ENCODE results near the gene ACTRT2. TPM values are rescaled to one million over a fixed set of nuclear protein-coding genes. Genes with fewer than 3 reads are reported as not detected.

The ACTRT2 gene
- total and polyA plus RNA-seq, 7 experiments from 2014 or later: not detected

DNA sequence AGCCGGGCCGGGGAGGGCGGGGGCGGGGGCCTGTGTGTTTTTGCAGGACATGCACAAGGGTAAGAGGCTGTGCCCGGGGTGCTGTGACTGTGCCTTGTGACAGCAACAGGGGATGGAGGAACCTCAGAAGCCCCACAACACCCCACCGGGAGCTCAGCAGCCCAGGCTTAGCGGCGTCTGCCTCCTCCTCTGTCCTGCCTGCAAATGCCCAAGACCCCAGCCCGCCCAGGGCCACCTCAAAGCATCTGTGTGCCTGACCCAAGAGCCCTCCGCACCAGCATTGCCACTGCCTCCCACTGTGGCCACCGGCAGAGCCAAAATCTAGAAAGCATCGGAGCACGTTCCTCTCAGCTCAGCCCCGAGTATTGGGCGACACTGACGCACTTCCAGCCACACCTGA, 2.7 kb upstream of the ACTRT2 start:
- intact Hi-C loops (cut with micrococcal nuclease): loop anchor here in 1 of 2 donors (10.0 kb wide), 1 partner anchor 56 kb away; no protein-coding TSS in a partner anchor
- no peak for DNase-seq
- H3K9me3 ChIP-seq (ENCODE audit: control insufficient read depth in 2 of 3, low read length in 3 of 3): no peaks in the 10 kb centered on the region
- POLR2A ChIA-PET: no interaction called here
- peaks cover 0 to 1% (median 0%) of the 10 kb centered on the region in 7 donors for H3K4me1 Mint-ChIP-seq
- peaks cover 0 to 2% (median 0%) of the 10 kb centered on the region in 11 donors for H3K9me3 Mint-ChIP-seq
- H3K4me3 ChIP-seq (ENCODE audit: low read length): no peak overlapping the region
- no peak overlapping the region for H3K4me3 Mint-ChIP-seq
- no peaks in the 10 kb centered on the region for H3K27me3 ChIP-seq (ENCODE audit: control insufficient read depth in 2 of 2, insufficient read depth in 2 of 2, low read length in 2 of 2)
- no peaks in the 10 kb centered on the region for H3K36me3 ChIP-seq (ENCODE audit: control insufficient read depth in 2 of 3, insufficient read depth in 3 of 3, low read length in 3 of 3)
- H3K4me1 ChIP-seq (ENCODE audit: control insufficient read depth in 2 of 2, insufficient read depth in 2 of 2, low read length in 2 of 2): no peaks in the 10 kb centered on the region
- no peak for ATAC-seq
- no peak overlapping the region for H3K27ac ChIP-seq (ENCODE audit: low read depth, low read length)
- no peak overlapping the region for H3K27ac Mint-ChIP-seq
- CTCF ChIA-PET: no interaction called here
- H3K36me3 Mint-ChIP-seq: no peaks in the 10 kb centered on the region
- H3K27me3 Mint-ChIP-seq: peaks cover 0 to 7% (median 0%) of the 10 kb centered on the region in 5 donors

DNA sequence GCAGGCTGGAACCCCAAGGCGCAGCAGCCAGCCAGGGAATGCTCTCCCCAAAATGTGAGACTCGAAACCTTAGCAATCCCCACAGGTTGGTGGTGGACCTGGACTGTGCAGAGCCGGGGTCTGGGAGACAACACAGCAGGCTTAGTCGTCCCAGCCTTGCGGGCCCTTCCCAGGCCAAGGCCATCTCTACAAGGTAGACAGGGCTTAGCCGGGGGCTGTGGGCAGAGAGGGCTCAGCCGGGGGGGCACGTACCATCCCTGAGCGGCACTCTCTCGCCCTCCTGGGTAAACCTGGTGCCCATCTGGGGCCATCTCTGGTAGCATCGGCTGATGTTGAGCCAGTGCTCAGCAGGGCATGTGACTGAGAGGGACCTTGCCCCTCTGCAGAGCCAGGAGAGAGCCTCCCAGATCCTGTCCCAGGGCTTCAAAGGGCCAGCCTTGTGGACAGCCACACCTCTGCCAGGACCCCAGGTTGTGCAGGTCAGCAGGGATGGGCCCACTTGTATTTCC, 2.2 kb upstream of the ACTRT2 start:
- Histone ChIP-seq H3K4me3 (ENCODE audit: low read length) (no peak overlapping the region), H3K27me3 (ENCODE audit: control insufficient read depth in 2 of 2, insufficient read depth in 2 of 2, low read length in 2 of 2) (no peaks in the 10 kb centered on the region), H3K4me1 (ENCODE audit: control insufficient read depth in 2 of 2, insufficient read depth in 2 of 2, low read length in 2 of 2) (no peaks in the 10 kb centered on the region), H3K9me3 (ENCODE audit: control insufficient read depth in 2 of 3, low read length in 3 of 3) (no peaks in the 10 kb centered on the region), H3K36me3 (ENCODE audit: control insufficient read depth in 2 of 3, insufficient read depth in 3 of 3, low read length in 3 of 3) (no peaks in the 10 kb centered on the region), H3K27ac (ENCODE audit: low read depth, low read length) (no peak overlapping the region)
- CTCF ChIA-PET: no interaction called here
- Mint-ChIP-seq H3K27ac (no peak overlapping the region), H3K4me3 (no peak overlapping the region), H3K36me3 (no peaks in the 10 kb centered on the region), H3K4me1 (peaks cover 0 to 1% (median 0%) of the 10 kb centered on the region in 7 donors), H3K27me3 (peaks cover 0 to 6% (median 0%) of the 10 kb centered on the region in 5 donors), H3K9me3 (peaks cover 0 to 2% (median 0%) of the 10 kb centered on the region in 11 donors)
- POLR2A ChIA-PET: no interaction called here
- intact Hi-C loops (cut with micrococcal nuclease): loop anchor here in 1 of 2 donors (10.0 kb wide), 1 partner anchor 56 kb away; no protein-coding TSS in a partner anchor
- DNase-seq: peak in 1 of 9 donors; percentile 6
- ATAC-seq: no peak

- Histone ChIP-seq H3K4me1 (ENCODE audit: control insufficient read depth in 2 of 2, insufficient read depth in 2 of 2, low read length in 2 of 2) (no peaks in the 10 kb centered on the region), H3K4me3 (ENCODE audit: low read length) (no peak overlapping the region), H3K27me3 (ENCODE audit: control insufficient read depth in 2 of 2, insufficient read depth in 2 of 2, low read length in 2 of 2) (no peaks in the 10 kb centered on the region), H3K9me3 (ENCODE audit: control insufficient read depth in 2 of 3, low read length in 3 of 3) (no peaks in the 10 kb centered on the region), H3K36me3 (ENCODE audit: control insufficient read depth in 2 of 3, insufficient read depth in 3 of 3, low read length in 3 of 3) (no peaks in the 10 kb centered on the region), H3K27ac (ENCODE audit: low read depth, low read length) (no peak overlapping the region)
- ChIA-PET POLR2A (no interaction called here), CTCF (no interaction called here)
- peaks cover 0 to 4% (median 0%) of the 10 kb centered on the region in 5 donors for H3K27me3 Mint-ChIP-seq
- no peak overlapping the region for H3K27ac Mint-ChIP-seq
- H3K4me3 Mint-ChIP-seq: no peak overlapping the region
- peaks cover 0 to 1% (median 0%) of the 10 kb centered on the region in 7 donors for H3K4me1 Mint-ChIP-seq
- peak in 1 of 9 donors; percentile 5 for DNase-seq
- H3K9me3 Mint-ChIP-seq: peaks cover 0 to 2% (median 0%) of the 10 kb centered on the region in 11 donors
- no peak for ATAC-seq
- H3K36me3 Mint-ChIP-seq: no peaks in the 10 kb centered on the region
- intact Hi-C loops (cut with micrococcal nuclease): loop anchor here in 1 of 2 donors (10.0 kb wide), 1 partner anchor 55 kb away; no protein-coding TSS in a partner anchor
Measured at GRCh38 chr1:3019516-3020051, 1.7 kb upstream of the ACTRT2 start.

GRCh38 chr1:3020263-3020909, 881 bp upstream of the ACTRT2 start:
- DNase-seq (no peak), ATAC-seq (no peak)
- H3K9me3 ChIP-seq (ENCODE audit: control insufficient read depth in 2 of 3, low read length in 3 of 3): no peaks in the 10 kb centered on the region
- no peak overlapping the region for H3K4me3 ChIP-seq (ENCODE audit: low read length)
- H3K4me1 ChIP-seq (ENCODE audit: control insufficient read depth in 2 of 2, insufficient read depth in 2 of 2, low read length in 2 of 2): no peaks in the 10 kb centered on the region
- intact Hi-C loops (cut with micrococcal nuclease): no loop called here
- no peaks in the 10 kb centered on the region for H3K36me3 ChIP-seq (ENCODE audit: control insufficient read depth in 2 of 3, insufficient read depth in 3 of 3, low read length in 3 of 3)
- POLR2A ChIA-PET: no interaction called here
- H3K36me3 Mint-ChIP-seq: no peaks in the 10 kb centered on the region
- peaks cover 0 to 2% (median 0%) of the 10 kb centered on the region in 11 donors for H3K9me3 Mint-ChIP-seq
- CTCF ChIA-PET: no interaction called here
- no peaks in the 10 kb centered on the region for H3K27me3 ChIP-seq (ENCODE audit: control insufficient read depth in 2 of 2, insufficient read depth in 2 of 2, low read length in 2 of 2)
- peaks cover 0 to 4% (median 0%) of the 10 kb centered on the region in 5 donors for H3K27me3 Mint-ChIP-seq
- H3K4me3 Mint-ChIP-seq: no peak overlapping the region
- H3K27ac ChIP-seq (ENCODE audit: low read depth, low read length): no peak overlapping the region
- H3K27ac Mint-ChIP-seq: no peak overlapping the region
- peaks cover 0 to 1% (median 0%) of the 10 kb centered on the region in 7 donors for H3K4me1 Mint-ChIP-seq

- H3K27me3 ChIP-seq (ENCODE audit: control insufficient read depth in 2 of 2, insufficient read depth in 2 of 2, low read length in 2 of 2): no peaks in the 10 kb centered on the region
- Mint-ChIP-seq H3K9me3 (peaks cover 0 to 2% (median 0%) of the 10 kb centered on the region in 11 donors), H3K36me3 (no peaks in the 10 kb centered on the region), H3K4me1 (peaks cover 0 to 1% (median 0%) of the 10 kb centered on the region in 7 donors), H3K27me3 (peaks cover 0 to 4% (median 0%) of the 10 kb centered on the region in 5 donors), H3K27ac (peak overlapping the region in 1 of 9 donors; percentile 18), H3K4me3 (no peak overlapping the region)
- H3K4me1 ChIP-seq (ENCODE audit: control insufficient read depth in 2 of 2, insufficient read depth in 2 of 2, low read length in 2 of 2): no peaks in the 10 kb centered on the region
- no peak overlapping the region for H3K4me3 ChIP-seq (ENCODE audit: low read length)
- H3K36me3 ChIP-seq (ENCODE audit: control insufficient read depth in 2 of 3, insufficient read depth in 3 of 3, low read length in 3 of 3): no peaks in the 10 kb centered on the region
- ATAC-seq (no peak), DNase-seq (peak in 1 of 9 donors; percentile 5)
- CTCF ChIA-PET: interaction anchor here (0.7 kb wide), 1 partner anchor 597 kb away, joined by 3 read pairs; no protein-coding TSS in a partner anchor
- H3K9me3 ChIP-seq (ENCODE audit: control insufficient read depth in 2 of 3, low read length in 3 of 3): no peaks in the 10 kb centered on the region
- POLR2A ChIA-PET: no interaction called here
- intact Hi-C loops (cut with micrococcal nuclease): no loop called here
- H3K27ac ChIP-seq (ENCODE audit: low read depth, low read length): no peak overlapping the region
Measured at GRCh38 chr1:3021801-3022401, 634 bp downstream of the ACTRT2 start.

GRCh38 chr1:3022511-3022973, 1.3 kb downstream of the ACTRT2 start:
- H3K27ac ChIP-seq (ENCODE audit: low read depth, low read length): no peak overlapping the region
- ChIA-PET CTCF (no interaction called here), POLR2A (no interaction called here)
- Mint-ChIP-seq H3K4me3 (no peak overlapping the region), H3K9me3 (peaks cover 0 to 2% (median 0%) of the 10 kb centered on the region in 11 donors), H3K27ac (no peak overlapping the region), H3K4me1 (peaks cover 0 to 1% (median 0%) of the 10 kb centered on the region in 7 donors), H3K27me3 (peaks cover 0 to 4% (median 0%) of the 10 kb centered on the region in 5 donors), H3K36me3 (no peaks in the 10 kb centered on the region)
- no peaks in the 10 kb centered on the region for H3K27me3 ChIP-seq (ENCODE audit: control insufficient read depth in 2 of 2, insufficient read depth in 2 of 2, low read length in 2 of 2)
- H3K36me3 ChIP-seq (ENCODE audit: control insufficient read depth in 2 of 3, insufficient read depth in 3 of 3, low read length in 3 of 3): no peaks in the 10 kb centered on the region
- DNase-seq: peak in 1 of 9 donors; percentile 1
- H3K9me3 ChIP-seq (ENCODE audit: control insufficient read depth in 2 of 3, low read length in 3 of 3): no peaks in the 10 kb centered on the region
- ATAC-seq: no peak
- no peaks in the 10 kb centered on the region for H3K4me1 ChIP-seq (ENCODE audit: control insufficient read depth in 2 of 2, insufficient read depth in 2 of 2, low read length in 2 of 2)
- intact Hi-C loops (cut with micrococcal nuclease): no loop called here
- H3K4me3 ChIP-seq (ENCODE audit: low read length): no peak overlapping the region
